GM12875 (cell line): Measurements from ENCODE around the gene NUDCD3.

Experiments
- H3K4me3 ChIP-seq: one replicate; pipeline ENCODE4 v1.5.1; 2011; ENCODE audit warnings: low read depth, low read length, control low read depth
- CTCF ChIP-seq: IDR thresholded peaks from 2 replicates; pipeline ENCODE4 v1.5.1; 2011; ENCODE audit warnings: low read depth, mild to moderate bottlenecking, control low read depth, inconsistent platforms, low read length, moderate library complexity, borderline replicate concordance; ENCODE audit not compliant: insufficient read depth

Gene NUDCD3

GRCh38 chr7:44505595-44505994, 15.1 kb upstream of the NUDCD3 start:
- H3K4me3 ChIP-seq, result no peak overlapping the region
- TF ChIP-seq CTCF, result no peak

- no peak overlapping the region for H3K4me3 ChIP-seq
- TF ChIP-seq CTCF, result no peak
Measured at GRCh38 chr7:44498230-44498954, 7.9 kb upstream of the NUDCD3 start.

- TF ChIP-seq CTCF, result no peak
- no peak overlapping the region for H3K4me3 ChIP-seq
Measured at GRCh38 chr7:44497155-44498027, 6.9 kb upstream of the NUDCD3 start.

- H3K4me3 ChIP-seq, result no peak overlapping the region
- TF ChIP-seq CTCF, result no peak
Measured at GRCh38 chr7:44496385-44496784, 5.9 kb upstream of the NUDCD3 start.

GRCh38 chr7:44494960-44495359, 4.5 kb upstream of the NUDCD3 start:
- TF ChIP-seq CTCF, result no peak
- H3K4me3 ChIP-seq, result no peak overlapping the region

- H3K4me3 ChIP-seq, result no peak overlapping the region
- TF ChIP-seq CTCF, result no peak
Measured at GRCh38 chr7:44491229-44491628, 771 bp upstream of the NUDCD3 start.
